Muscle layer of duodenum (tissue), 2 donors: ENCODE data around the gene MLIP.

Source experiments
- H3K27ac ChIP-seq: one replicate; pipeline ENCODE4 v1.7.0; 2013; ENCODE audit warnings: mild to moderate bottlenecking, low read length
- H3K27me3 ChIP-seq: one replicate; pipeline ENCODE4 v1.7.0; 2013; ENCODE audit warnings: low read depth, mild to moderate bottlenecking, control low read depth, low read length
- H3K36me3 ChIP-seq, 2 donors: one replicate each; pipeline ENCODE4 v1.7.0; 2013; ENCODE audit warnings: low read length in 2 of 2, control low read depth in 1 of 2, mild to moderate bottlenecking in 1 of 2; ENCODE audit not compliant: insufficient read depth in 2 of 2, control insufficient read depth in 1 of 2
- H3K4me1 ChIP-seq, 2 donors: one replicate each; pipeline ENCODE4 v1.7.0; 2013; ENCODE audit warnings: low read length in 2 of 2, mild to moderate bottlenecking in 2 of 2, control low read depth in 1 of 2, moderate library complexity in 1 of 2; ENCODE audit not compliant: insufficient read depth in 2 of 2, control insufficient read depth in 1 of 2
- H3K4me3 ChIP-seq, 2 donors: one replicate each; pipeline ENCODE4 v1.7.0; 2013; ENCODE audit warnings: low read length in 2 of 2, low read depth in 1 of 2, mild to moderate bottlenecking in 1 of 2
- H3K9me3 ChIP-seq, 2 donors: one replicate each; pipeline ENCODE4 v1.7.0; 2013; ENCODE audit warnings: low read length in 2 of 2, control low read depth in 1 of 2, mild to moderate bottlenecking in 1 of 2; ENCODE audit not compliant: control insufficient read depth in 1 of 2
- donor health status: healthy.

The MLIP gene

GRCh38 chr6:54097753-54098152 is 13.5 kb upstream of the MLIP start:
- Histone ChIP-seq H3K27me3 (no peaks in the 10 kb centered on the region), H3K4me1 (no peaks in the 10 kb centered on the region), H3K9me3 (peaks cover 0 to 5% of the 10 kb centered on the region in 2 donors), H3K27ac (no peak overlapping the region), H3K4me3 (no peak overlapping the region), H3K36me3 (no peaks in the 10 kb centered on the region)

GRCh38 chr6:54098450-54099044 is 12.7 kb upstream of the MLIP start:
- Histone ChIP-seq H3K4me1 (no peaks in the 10 kb centered on the region), H3K27ac (no peak overlapping the region), H3K4me3 (no peak overlapping the region), H3K27me3 (no peaks in the 10 kb centered on the region), H3K9me3 (peaks cover 0 to 5% of the 10 kb centered on the region in 2 donors), H3K36me3 (no peaks in the 10 kb centered on the region)

- no peaks in the 10 kb centered on the region for H3K4me1 ChIP-seq
- H3K27ac ChIP-seq, result no peak overlapping the region
- H3K4me3 ChIP-seq, result no peak overlapping the region
- peaks cover 0 to 5% of the 10 kb centered on the region in 2 donors for H3K9me3 ChIP-seq
- H3K36me3 ChIP-seq, result no peaks in the 10 kb centered on the region
- H3K27me3 ChIP-seq, result no peaks in the 10 kb centered on the region
These were observed 12.0 kb upstream of the MLIP start for GRCh38 chr6:54099225-54099624.

- Histone ChIP-seq H3K9me3 (peaks cover 0 to 5% of the 10 kb centered on the region in 2 donors), H3K4me1 (no peaks in the 10 kb centered on the region), H3K27me3 (no peaks in the 10 kb centered on the region), H3K4me3 (no peak overlapping the region), H3K36me3 (no peaks in the 10 kb centered on the region), H3K27ac (no peak overlapping the region)
These were observed 10.7 kb upstream of the MLIP start for GRCh38 chr6:54100411-54101006.

- Histone ChIP-seq H3K4me1 (no peaks in the 10 kb centered on the region), H3K36me3 (no peaks in the 10 kb centered on the region), H3K9me3 (no peaks in the 10 kb centered on the region), H3K4me3 (no peak overlapping the region), H3K27ac (no peak overlapping the region), H3K27me3 (no peaks in the 10 kb centered on the region)
These were observed 9.0 kb upstream of the MLIP start for GRCh38 chr6:54102238-54102637.

GRCh38 chr6:54103497-54103896 is 7.7 kb upstream of the MLIP start:
- Histone ChIP-seq H3K4me3 (no peak overlapping the region), H3K27me3 (no peaks in the 10 kb centered on the region), H3K27ac (no peak overlapping the region), H3K9me3 (no peaks in the 10 kb centered on the region), H3K36me3 (no peaks in the 10 kb centered on the region), H3K4me1 (no peaks in the 10 kb centered on the region)

- H3K27ac ChIP-seq, result no peak overlapping the region
- no peaks in the 10 kb centered on the region for H3K27me3 ChIP-seq
- no peaks in the 10 kb centered on the region for H3K4me1 ChIP-seq
These were observed 4.5 kb upstream of the MLIP start for GRCh38 chr6:54106727-54107126.

GRCh38 chr6:54107470-54108090 is 3.7 kb upstream of the MLIP start:
- H3K36me3 ChIP-seq, result no peaks in the 10 kb centered on the region
- no peaks in the 10 kb centered on the region for H3K4me1 ChIP-seq
- H3K4me3 ChIP-seq, result no peak overlapping the region
- no peaks in the 10 kb centered on the region for H3K9me3 ChIP-seq
- H3K27me3 ChIP-seq, result no peaks in the 10 kb centered on the region
- no peak overlapping the region for H3K27ac ChIP-seq

More at GRCh38 chr6:54106727-54107126, 4.5 kb upstream of the MLIP start:
- no peaks in the 10 kb centered on the region for H3K9me3 ChIP-seq
- H3K4me3 ChIP-seq, result no peak overlapping the region
- H3K36me3 ChIP-seq, result no peaks in the 10 kb centered on the region

- Histone ChIP-seq H3K4me1 (no peaks in the 10 kb centered on the region), H3K36me3 (no peaks in the 10 kb centered on the region), H3K4me3 (no peak overlapping the region), H3K27me3 (no peaks in the 10 kb centered on the region), H3K9me3 (no peaks in the 10 kb centered on the region), H3K27ac (no peak overlapping the region)
These were observed 3.0 kb upstream of the MLIP start for GRCh38 chr6:54108271-54108670.

GRCh38 chr6:54109586-54109985 is 1.7 kb upstream of the MLIP start:
- no peak overlapping the region for H3K4me3 ChIP-seq
- no peaks in the 10 kb centered on the region for H3K36me3 ChIP-seq
- no peaks in the 10 kb centered on the region for H3K4me1 ChIP-seq
- H3K27ac ChIP-seq, result no peak overlapping the region
- H3K27me3 ChIP-seq, result no peaks in the 10 kb centered on the region
- H3K9me3 ChIP-seq, result no peaks in the 10 kb centered on the region

- no peak overlapping the region for H3K27ac ChIP-seq
- no peaks in the 10 kb centered on the region for H3K27me3 ChIP-seq
- H3K4me1 ChIP-seq, result no peaks in the 10 kb centered on the region
- no peaks in the 10 kb centered on the region for H3K36me3 ChIP-seq
- H3K4me3 ChIP-seq, result no peak overlapping the region
- no peaks in the 10 kb centered on the region for H3K9me3 ChIP-seq
These were observed 958 bp downstream of the MLIP start for GRCh38 chr6:54112151-54112650.
